Measurements from ENCODE around the gene PRKG2.

DNA sequence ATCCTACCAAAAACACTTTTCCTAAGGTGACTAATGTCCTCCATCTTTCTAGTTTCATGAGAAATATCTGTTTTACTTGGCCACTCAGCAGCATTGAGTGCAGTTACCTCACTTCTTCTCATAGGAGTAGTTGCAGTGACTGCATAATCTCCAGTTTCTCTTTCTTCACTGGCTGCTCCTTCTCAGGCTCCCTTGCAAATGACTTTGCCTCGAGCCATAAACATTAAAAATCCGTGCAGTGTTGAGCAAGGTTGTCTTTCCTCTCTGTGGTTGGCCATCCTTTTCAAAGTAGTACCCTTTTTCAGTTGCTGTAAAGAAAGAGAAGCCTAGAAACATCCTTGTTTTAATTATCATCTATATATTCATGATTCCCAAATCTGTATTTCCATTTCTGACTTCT, 10.2 kb upstream of the PRKG2 start:
- TF ChIP-seq, protein P1, sequence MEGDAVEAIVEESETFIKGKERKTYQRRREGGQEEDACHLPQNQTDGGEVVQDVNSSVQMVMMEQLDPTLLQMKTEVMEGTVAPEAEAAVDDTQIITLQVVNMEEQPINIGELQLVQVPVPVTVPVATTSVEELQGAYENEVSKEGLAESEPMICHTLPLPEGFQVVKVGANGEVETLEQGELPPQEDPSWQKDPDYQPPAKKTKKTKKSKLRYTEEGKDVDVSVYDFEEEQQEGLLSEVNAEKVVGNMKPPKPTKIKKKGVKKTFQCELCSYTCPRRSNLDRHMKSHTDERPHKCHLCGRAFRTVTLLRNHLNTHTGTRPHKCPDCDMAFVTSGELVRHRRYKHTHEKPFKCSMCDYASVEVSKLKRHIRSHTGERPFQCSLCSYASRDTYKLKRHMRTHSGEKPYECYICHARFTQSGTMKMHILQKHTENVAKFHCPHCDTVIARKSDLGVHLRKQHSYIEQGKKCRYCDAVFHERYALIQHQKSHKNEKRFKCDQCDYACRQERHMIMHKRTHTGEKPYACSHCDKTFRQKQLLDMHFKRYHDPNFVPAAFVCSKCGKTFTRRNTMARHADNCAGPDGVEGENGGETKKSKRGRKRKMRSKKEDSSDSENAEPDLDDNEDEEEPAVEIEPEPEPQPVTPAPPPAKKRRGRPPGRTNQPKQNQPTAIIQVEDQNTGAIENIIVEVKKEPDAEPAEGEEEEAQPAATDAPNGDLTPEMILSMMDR (IDR thresholded peaks at IDR 0.05), result no peak
- TF ChIP-seq POLR2A (IDR thresholded peaks at IDR 0.05), result no peak
